ENCODE measurements around the gene ACE.

- TF ChIP-seq CTCF (IDR thresholded peaks at IDR 0.05): no peak
- no peak for TF ChIP-seq POLR2AphosphoS5 (IDR thresholded peaks at IDR 0.05)
- no peak for TF ChIP-seq EP300 (IDR thresholded peaks at IDR 0.05)
Observed at GRCh38 chr17:63429766-63430165, 47.1 kb upstream of the ACE start.

Data from gastroesophageal sphincter (tissue), 3 donors.